ENCODE measurements around the gene PACSIN2.

- TF ChIP-seq SPI1 (IDR thresholded peaks at IDR 0.05; ENCODE audit: borderline replicate concordance, low read depth) = no peak
- no peak for TF ChIP-seq POLR2AphosphoS5 (IDR thresholded peaks at IDR 0.05; ENCODE audit: low read depth)
- TF ChIP-seq CTCF (IDR thresholded peaks at IDR 0.05; ENCODE audit: insufficient read depth, low read length) = no peak
- TF ChIP-seq REST (IDR thresholded peaks at IDR 0.05; ENCODE audit: insufficient replicate concordance, low read depth) = no peak
- TF ChIP-seq GABPA (IDR thresholded peaks at IDR 0.05; ENCODE audit: low read depth) = no peak
Measured at GRCh38 chr22:42934338-42934737, 80.6 kb downstream of the PACSIN2 start.
